GM12878 (cell line): ENCODE data around the gene PPP3CA. TPM values are rescaled to one million over a fixed set of nuclear protein-coding genes. Genes with fewer than 3 reads are reported as not detected.

Experiments
- ATAC-seq: fragments of 200-7000 bp; cut with Tn5 transposase; 3 replicates; pipeline ENCODE4 v1.9.1; 2020; ENCODE audit warnings: mild to moderate bottlenecking, moderate library complexity
- BruUV-seq: library from RNA; stranded (reverse); fragments of 400-500 nt; replicated peaks from 2 replicates; lab custom pipeline; 2021; lab: Mats Ljungman, UMichigan
- CTCF ChIA-PET: fragments of 300-600 bp; sonication (Branson Sonifier 250); formaldehyde crosslinking; extraction: SDS; loops from one replicate; lab custom pipeline; 2021; ENCODE audit warnings: inconsistent platforms; lab: Yijun Ruan, JAX
- POLR2A ChIA-PET: fragments of 350-600 bp; formaldehyde crosslinking; extraction: SDS; loops from one replicate; lab custom pipeline; 2021; ENCODE audit warnings: inconsistent platforms; lab: Charles Lee
- RAD21 ChIA-PET: fragments of 300-600 bp; sonication (Branson Sonifier 250); formaldehyde crosslinking; loops from one replicate; lab custom pipeline; 2023; ENCODE audit warnings: antibody characterized with exemption; ENCODE audit not compliant: unreplicated experiment; lab: Charles Lee
- SMC1A ChIA-PET: fragments of 300-600 bp; sonication (Branson Sonifier 250); formaldehyde crosslinking; loops from one replicate; lab custom pipeline; 2023; ENCODE audit not compliant: unreplicated experiment, uncharacterized antibody; lab: Charles Lee
- DNase-seq: peaks from one replicate; pipeline ENCODE4 v3.0.0-alpha.2; 2011; ENCODE audit warnings: low read depth, low spot score
- FAIRE-seq: peaks from 3 replicates; lab custom pipeline; 2011; peaks lifted over from hg19 to GRCh38; lab: Jason Lieb, UNC
- H2AFZ ChIP-seq: 2 replicates; pipeline ENCODE4 v1.6.0; 2011; ENCODE audit warnings: low read depth, low read length, control low read depth; ENCODE audit not compliant: control insufficient read depth
- H3K27ac ChIP-seq: 2 replicates; pipeline ENCODE4 v1.5.1; 2011; ENCODE audit warnings: control low read depth; ENCODE audit not compliant: control insufficient read depth, insufficient read depth
- H3K27me3 ChIP-seq, 2 experiments: replicated peaks in 1 of 2; 2 replicates each; pipeline versions ENCODE4 v1.6.0 to v1.6.1; 2011; ENCODE audit warnings: low read length in 1 of 2; ENCODE audit not compliant: control insufficient read depth in 2 of 2, insufficient read depth in 2 of 2
- H3K36me3 ChIP-seq, 2 experiments: 2 replicates each; pipeline ENCODE4 v1.5.1; 2011; ENCODE audit warnings: low read length in 1 of 2; ENCODE audit not compliant: control insufficient read depth in 2 of 2, insufficient read depth in 2 of 2
- H3K4me1 ChIP-seq: 2 replicates; pipeline ENCODE4 v1.6.1; 2011; ENCODE audit warnings: mild to moderate bottlenecking, low read length, moderate library complexity, mixed read lengths; ENCODE audit not compliant: control insufficient read depth, insufficient read depth
- H3K4me2 ChIP-seq: 2 replicates; pipeline ENCODE4 v1.6.0; 2011; ENCODE audit warnings: control low read depth; ENCODE audit not compliant: control insufficient read depth, insufficient read depth
- H3K4me3 ChIP-seq: fragments of 200-600 bp; sonication (generic); 2 replicates; pipeline ENCODE4 v1.5.1; 2016
- H3K79me2 ChIP-seq: 2 replicates; pipeline ENCODE4 v1.6.0; 2011; ENCODE audit warnings: low read length; ENCODE audit not compliant: control insufficient read depth, insufficient read depth
- H3K9ac ChIP-seq: 2 replicates; pipeline ENCODE4 v1.8.0; 2011; ENCODE audit warnings: low read length, control low read depth, mixed read lengths; ENCODE audit not compliant: control insufficient read depth, insufficient read depth
- H3K9me3 ChIP-seq: replicated peaks from 3 replicates; pipeline ENCODE4 v1.5.1; 2011; ENCODE audit warnings: mild to moderate bottlenecking, low read length; ENCODE audit not compliant: control insufficient read depth, insufficient read depth
- H4K20me1 ChIP-seq: 2 replicates; pipeline ENCODE4 v1.6.0; 2011; ENCODE audit not compliant: control insufficient read depth, insufficient read depth
- SMARCA5 ChIP-seq: fragments of 450-650 bp; IDR thresholded peaks from 2 replicates; pipeline ENCODE4 v1.6.1; 2017; ENCODE audit warnings: mild to moderate bottlenecking
- ZNF687 ChIP-seq: fragments of 450-650 bp; IDR thresholded peaks from 2 replicates; pipeline ENCODE4 v1.6.1; 2017; ENCODE audit warnings: mild to moderate bottlenecking, moderate library complexity
- ZZZ3 ChIP-seq: IDR thresholded peaks from 2 replicates; pipeline ENCODE4 v1.6.1; 2011; ENCODE audit warnings: low read depth; ENCODE audit not compliant: control insufficient read depth, insufficient read length
- WGBS: methylation state at CpG from one replicate; pipeline ENCODE4 v1.1.6; 2016; ENCODE audit warnings: low lambda C conversion rate; ENCODE audit not compliant: insufficient replicate concordance, insufficient coverage; ENCODE audit errors: missing lambda C conversion rate; 5-methylcytosine and 5-hydroxymethylcytosine counted together
- in situ Hi-C: fragments of 300-500 bp; cut with MboI; formaldehyde crosslinking; loops from 9 replicates; pipeline ENCODE4 v1.14.3; 2018; ENCODE audit warnings: mixed read lengths
- intact Hi-C: fragments of 100-400 bp; cut with micrococcal nuclease; formaldehyde crosslinking; loops from one replicate; pipeline ENCODE4 v1.14.2; 2022; ENCODE audit not compliant: unreplicated experiment
- polyA plus RNA-seq, 11 experiments: library from polyadenylated mRNA; depleted of rRNA in 4 of 11; unstranded in 6 of 11; stranded (reverse) in 5 of 11; fragments of >200 nt; fragmentation: Nextera tagmentation in 4 of 11; fragmentation: Illumina TruSeq in 1 of 11; extraction: Ambion mirVana in 4 of 11; extraction: Trizol in 1 of 11; gene quantifications; 1 replicate in 1 of 11; 2 replicates in 10 of 11; pipeline versions ENCODE4 v1.2.1 to v1.2.3, GENCODE V29; 2011 to 2016; ENCODE audit warnings: inconsistent platforms in 2 of 11, missing spikeins in 2 of 11, low read depth in 1 of 11
- total RNA-seq, 4 experiments: library from RNA; depleted of rRNA in 3 of 4; stranded (reverse); fragments of >200 nt in 3 of 4; fragmentation: Illumina TruSeq in 1 of 4; extraction: Trizol in 1 of 4; gene quantifications; 2 replicates each; pipeline versions ENCODE4 v1.2.1 to v1.2.3, GENCODE V29; 2013 to 2021

The PPP3CA gene
- total and polyA plus RNA-seq, 10 of the 15 experiments (the other 5 are each of a cell fraction or from before 2014, with no cell fraction given) = 0.33 to 9.0 (median 1.0) TPM

GRCh38 chr4:101066626-101067170 lies 280.6 kb downstream of the PPP3CA start (continued):
- TF ChIP-seq ZNF687 (no peak), SMARCA5 (no peak)

GRCh38 chr4:101065935-101066485 lies 281.3 kb downstream of the PPP3CA start:
- FAIRE-seq = no peak
- RAD21 ChIA-PET = no interaction called here
- CTCF ChIA-PET = no interaction called here
- TF ChIP-seq ZZZ3 = no peak
- Histone ChIP-seq H3K4me1 (no peaks in the 10 kb centered on the region), H4K20me1 (no peaks in the 10 kb centered on the region), H3K4me2 (no peak overlapping the region), H3K36me3 (no peaks in the 10 kb centered on the region), H3K4me3 (no peak overlapping the region), H3K27ac (no peak overlapping the region), H3K27me3 (no peaks in the 10 kb centered on the region), H2AFZ (no peak overlapping the region), H3K9ac (no peak overlapping the region), H3K79me2 (no peaks in the 10 kb centered on the region), H3K9me3 (no peaks in the 10 kb centered on the region)
- intact Hi-C loops (no loop called here), in situ Hi-C loops (no loop called here)
- SMC1A ChIA-PET = interaction anchor here (0.7 to 1.6 kb wide), 2 partner anchors 12 to 17 kb away, joined by 3 to 4 read pairs; no protein-coding TSS in a partner anchor
- POLR2A ChIA-PET = interaction anchor here (0.5 kb wide), 1 partner anchor 51 kb away, joined by 7 read pairs; no protein-coding TSS in a partner anchor
- no peak for ATAC-seq
- no TSS peak for BruUV-seq
- no peak for DNase-seq
- WGBS = 95% methylated on average over 1 of the region's 1 CpG
